ENCODE measurements around the gene TRPC3.

Gene TRPC3

GRCh38 chr4:121951521-121952110 is at the start of gene TRPC3:
Gene TRPC3, minus strand, starts transcription at chr4:121952060. Its CDS starts 380 bp downstream, at chr4:121951680.
- no peak for FAIRE-seq

- FAIRE-seq: no peak
These were observed 49.0 kb upstream of the TRPC3 start for GRCh38 chr4:122000849-122001248.

- FAIRE-seq: no peak
These were observed 46.2 kb upstream of the TRPC3 start for GRCh38 chr4:121998024-121998423.

- FAIRE-seq: no peak
These were observed 44.1 kb upstream of the TRPC3 start for GRCh38 chr4:121995790-121996537.

- FAIRE-seq: no peak
These were observed 40.1 kb upstream of the TRPC3 start for GRCh38 chr4:121991968-121992367.

- FAIRE-seq: no peak
These were observed 38.6 kb upstream of the TRPC3 start for GRCh38 chr4:121990489-121990888.

- no peak for FAIRE-seq
These were observed 37.9 kb upstream of the TRPC3 start for GRCh38 chr4:121989715-121990114.

GRCh38 chr4:121988950-121989349 is 37.1 kb upstream of the TRPC3 start:
- no peak for FAIRE-seq

GRCh38 chr4:121980643-121981042 is 28.8 kb upstream of the TRPC3 start:
- no peak for FAIRE-seq

- no peak for FAIRE-seq
These were observed 26.3 kb upstream of the TRPC3 start for GRCh38 chr4:121978172-121978516.

GRCh38 chr4:121977251-121978171 is 25.7 kb upstream of the TRPC3 start:
- FAIRE-seq: no peak

- no peak for FAIRE-seq
These were observed 23.9 kb upstream of the TRPC3 start for GRCh38 chr4:121975784-121976183.

GRCh38 chr4:121973816-121974215 is 22.0 kb upstream of the TRPC3 start:
- FAIRE-seq: no peak

- FAIRE-seq: no peak
These were observed 17.0 kb upstream of the TRPC3 start for GRCh38 chr4:121968859-121969258.

- FAIRE-seq: no peak
These were observed 13.1 kb upstream of the TRPC3 start for GRCh38 chr4:121964958-121965357.

GRCh38 chr4:121960818-121961217 is 9.0 kb upstream of the TRPC3 start:
- FAIRE-seq: no peak

GRCh38 chr4:121958777-121959176 is 6.9 kb upstream of the TRPC3 start:
- FAIRE-seq: no peak

- no peak for FAIRE-seq
These were observed 5.4 kb upstream of the TRPC3 start for GRCh38 chr4:121957266-121957665.

GRCh38 chr4:121953860-121954259 is 2.0 kb upstream of the TRPC3 start:
- no peak for FAIRE-seq

- FAIRE-seq: no peak
These were observed 430 bp upstream of the TRPC3 start for GRCh38 chr4:121952290-121952689.

GRCh38 chr4:121950680-121951520 is 960 bp downstream of the TRPC3 start:
- no peak for FAIRE-seq

GRCh38 chr4:121950212-121950679 is 1.6 kb downstream of the TRPC3 start:
- no peak for FAIRE-seq

- no peak for FAIRE-seq
These were observed 5.2 kb downstream of the TRPC3 start for GRCh38 chr4:121946644-121947043.

Data from A204.1 (cell line).